NB4 (cell line): Measurements from ENCODE around the gene TNIP3.

Source experiments
- POLR2A ChIP-seq: IDR thresholded peaks from 2 replicates; pipeline ENCODE4 v1.6.1; 2011; ENCODE audit warnings: mild to moderate bottlenecking; ENCODE audit not compliant: insufficient read length; ENCODE audit errors: extremely low read depth
- TF ChIP-seq, protein P1 (sequence below): IDR thresholded peaks from one replicate; pipeline ENCODE4 v1.5.1; 2012; ENCODE audit warnings: low read depth, low read length
- TF ChIP-seq, protein P2 (sequence below): IDR thresholded peaks from 2 replicates; pipeline ENCODE4 v1.6.1; 2011; ENCODE audit warnings: low read depth, low read length

DNA sequence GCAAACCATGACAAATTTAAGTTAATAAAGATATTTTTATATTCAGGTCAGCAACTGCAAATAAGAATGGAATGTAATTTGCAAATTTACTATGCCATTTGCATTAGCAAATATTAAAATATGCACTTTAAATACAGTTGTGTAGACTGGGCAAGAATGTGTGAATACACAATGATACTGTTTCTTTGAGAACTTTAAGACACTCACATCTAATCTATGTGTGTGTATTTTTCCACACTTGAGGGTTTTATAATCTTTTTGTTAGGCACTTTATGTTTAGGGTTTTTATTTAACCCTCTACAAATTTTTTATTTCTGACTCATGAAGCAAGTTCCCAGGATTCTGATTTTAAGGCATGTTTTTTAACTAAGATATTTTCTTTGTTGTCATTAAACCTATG is 67.9 kb downstream of the TNIP3 start:
- TF ChIP-seq, protein P1, sequence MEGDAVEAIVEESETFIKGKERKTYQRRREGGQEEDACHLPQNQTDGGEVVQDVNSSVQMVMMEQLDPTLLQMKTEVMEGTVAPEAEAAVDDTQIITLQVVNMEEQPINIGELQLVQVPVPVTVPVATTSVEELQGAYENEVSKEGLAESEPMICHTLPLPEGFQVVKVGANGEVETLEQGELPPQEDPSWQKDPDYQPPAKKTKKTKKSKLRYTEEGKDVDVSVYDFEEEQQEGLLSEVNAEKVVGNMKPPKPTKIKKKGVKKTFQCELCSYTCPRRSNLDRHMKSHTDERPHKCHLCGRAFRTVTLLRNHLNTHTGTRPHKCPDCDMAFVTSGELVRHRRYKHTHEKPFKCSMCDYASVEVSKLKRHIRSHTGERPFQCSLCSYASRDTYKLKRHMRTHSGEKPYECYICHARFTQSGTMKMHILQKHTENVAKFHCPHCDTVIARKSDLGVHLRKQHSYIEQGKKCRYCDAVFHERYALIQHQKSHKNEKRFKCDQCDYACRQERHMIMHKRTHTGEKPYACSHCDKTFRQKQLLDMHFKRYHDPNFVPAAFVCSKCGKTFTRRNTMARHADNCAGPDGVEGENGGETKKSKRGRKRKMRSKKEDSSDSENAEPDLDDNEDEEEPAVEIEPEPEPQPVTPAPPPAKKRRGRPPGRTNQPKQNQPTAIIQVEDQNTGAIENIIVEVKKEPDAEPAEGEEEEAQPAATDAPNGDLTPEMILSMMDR = no peak
- TF ChIP-seq, protein P2, sequence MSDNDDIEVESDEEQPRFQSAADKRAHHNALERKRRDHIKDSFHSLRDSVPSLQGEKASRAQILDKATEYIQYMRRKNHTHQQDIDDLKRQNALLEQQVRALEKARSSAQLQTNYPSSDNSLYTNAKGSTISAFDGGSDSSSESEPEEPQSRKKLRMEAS = no peak
- no peak for TF ChIP-seq POLR2A
